ENCODE data around the gene KRT5.

GRCh38 chr12:52568111-52568510, 47.9 kb upstream of the KRT5 start:
- no peak for TF ChIP-seq POLR2A (IDR thresholded peaks at IDR 0.05; ENCODE audit: low read depth, low read length)
- no peak for TF ChIP-seq POLR2AphosphoS5 (IDR thresholded peaks at IDR 0.05; ENCODE audit: low read depth, low read length)
- TF ChIP-seq TAF1 (IDR thresholded peaks at IDR 0.05; ENCODE audit: borderline replicate concordance, low read depth, low read length) = no peak

All from GM12892 (cell line).